Endothelial cell of hepatic sinusoid (primary cell): ENCODE data around the gene PLCB3.

Experiments used
- in situ Hi-C: cut with HindIII; loops from 2 replicates; pipeline ENCODE4 v1.10.0; 2017; ENCODE audit warnings: low sequenced_read_pairs

PLCB3 gene

GRCh38 chr11:64263021-64263946 lies 12.0 kb downstream of the PLCB3 start:
- in situ Hi-C loops = loop anchor here (5.0 kb wide), 1 partner anchor 56 kb away; the partner anchor contains the start of gene FERMT3

GRCh38 chr11:64263947-64264317 lies 12.6 kb downstream of the PLCB3 start:
- in situ Hi-C loops = loop anchor here (5.0 kb wide), 1 partner anchor 57 kb away; the partner anchor contains the start of gene FERMT3

GRCh38 chr11:64264371-64264852 lies 13.1 kb downstream of the PLCB3 start:
- in situ Hi-C loops = loop anchor here (5.0 kb wide), 1 partner anchor 57 kb away; the partner anchor contains the start of gene FERMT3

- in situ Hi-C loops = no loop called here
These were observed 14.1 kb downstream of the PLCB3 start for GRCh38 chr11:64265176-64266160.

GRCh38 chr11:64266339-64266738 lies 15.0 kb downstream of the PLCB3 start:
- in situ Hi-C loops = no loop called here

- in situ Hi-C loops = no loop called here
These were observed 16.0 kb downstream of the PLCB3 start for GRCh38 chr11:64267207-64267945.

- in situ Hi-C loops = no loop called here
These were observed 16.9 kb downstream of the PLCB3 start for GRCh38 chr11:64268025-64268892.

- in situ Hi-C loops = no loop called here
These were observed 17.7 kb downstream of the PLCB3 start for GRCh38 chr11:64268893-64269539.

- in situ Hi-C loops = loop anchor here (10.0 kb wide), 1 partner anchor 55 kb away; no protein-coding TSS in a partner anchor
These were observed 18.4 kb downstream of the PLCB3 start for GRCh38 chr11:64269540-64270220.

- in situ Hi-C loops = loop anchor here (10.0 kb wide), 1 partner anchor 50 kb away; no protein-coding TSS in a partner anchor
These were observed 23.9 kb downstream of the PLCB3 start for GRCh38 chr11:64275031-64275800.

- in situ Hi-C loops = loop anchor here (10.0 kb wide), 1 partner anchor 49 kb away; no protein-coding TSS in a partner anchor
These were observed 24.5 kb downstream of the PLCB3 start for GRCh38 chr11:64275841-64276240.

- in situ Hi-C loops = loop anchor here (10.0 kb wide), 1 partner anchor 48 kb away; no protein-coding TSS in a partner anchor
These were observed 25.5 kb downstream of the PLCB3 start for GRCh38 chr11:64276653-64277431.

- in situ Hi-C loops = loop anchor here (10.0 kb wide), 1 partner anchor 46 kb away; no protein-coding TSS in a partner anchor
These were observed 27.4 kb downstream of the PLCB3 start for GRCh38 chr11:64278576-64279190.

GRCh38 chr11:64281957-64282770 lies 30.8 kb downstream of the PLCB3 start:
- in situ Hi-C loops = no loop called here

- in situ Hi-C loops = no loop called here
These were observed 31.8 kb downstream of the PLCB3 start for GRCh38 chr11:64283092-64283491.
